HG03521 (cell line): ENCODE data around the gene FARP1.

ENCODE experiments used
- ATAC-seq: cut with Tn5 transposase; IDR thresholded peaks from one replicate; pipeline ENCODE4 v1.9.1; 2021; ENCODE audit warnings: mild to moderate bottlenecking, moderate library complexity; ENCODE audit not compliant: unreplicated experiment

The FARP1 gene

DNA sequence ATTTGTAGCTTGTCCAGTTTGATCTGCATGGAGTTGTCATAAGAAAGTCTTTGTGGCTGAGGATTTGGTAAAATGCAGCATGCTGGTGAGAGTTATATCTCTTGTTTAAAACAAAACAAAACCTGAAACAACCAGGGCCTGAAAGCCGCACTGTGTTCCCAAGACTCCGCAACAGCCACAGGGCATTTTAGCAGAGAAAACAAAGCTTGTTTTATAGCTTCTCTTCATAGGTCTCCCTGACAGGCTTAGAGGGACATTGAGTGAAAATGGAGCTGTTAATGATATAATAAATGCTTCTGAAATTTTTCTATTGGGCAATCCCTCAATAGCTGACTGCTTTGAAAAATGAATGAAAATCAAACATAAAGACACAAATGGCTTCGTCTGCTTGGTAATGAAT lies 182.8 kb downstream of the FARP1 start:
- ATAC-seq, result no peak

DNA sequence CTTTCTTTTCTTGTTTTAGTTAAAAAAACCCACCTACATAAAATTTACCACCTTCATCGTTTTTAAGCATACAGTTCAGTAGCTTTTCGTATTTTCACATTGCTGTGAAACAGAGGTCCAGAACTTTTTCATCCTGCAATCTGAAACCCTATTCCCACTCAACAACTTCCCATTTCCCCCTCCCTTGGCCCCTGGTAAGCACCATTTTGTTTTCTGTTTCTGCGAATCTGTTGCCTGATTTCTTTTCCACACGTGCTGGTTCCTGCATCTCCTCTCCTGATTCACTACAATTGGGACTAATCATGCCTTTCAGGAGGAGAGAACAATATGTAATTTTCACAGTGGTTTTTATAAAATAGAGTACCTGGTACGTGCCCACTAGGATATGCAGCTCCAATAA lies 183.4 kb downstream of the FARP1 start:
- ATAC-seq, result no peak

DNA sequence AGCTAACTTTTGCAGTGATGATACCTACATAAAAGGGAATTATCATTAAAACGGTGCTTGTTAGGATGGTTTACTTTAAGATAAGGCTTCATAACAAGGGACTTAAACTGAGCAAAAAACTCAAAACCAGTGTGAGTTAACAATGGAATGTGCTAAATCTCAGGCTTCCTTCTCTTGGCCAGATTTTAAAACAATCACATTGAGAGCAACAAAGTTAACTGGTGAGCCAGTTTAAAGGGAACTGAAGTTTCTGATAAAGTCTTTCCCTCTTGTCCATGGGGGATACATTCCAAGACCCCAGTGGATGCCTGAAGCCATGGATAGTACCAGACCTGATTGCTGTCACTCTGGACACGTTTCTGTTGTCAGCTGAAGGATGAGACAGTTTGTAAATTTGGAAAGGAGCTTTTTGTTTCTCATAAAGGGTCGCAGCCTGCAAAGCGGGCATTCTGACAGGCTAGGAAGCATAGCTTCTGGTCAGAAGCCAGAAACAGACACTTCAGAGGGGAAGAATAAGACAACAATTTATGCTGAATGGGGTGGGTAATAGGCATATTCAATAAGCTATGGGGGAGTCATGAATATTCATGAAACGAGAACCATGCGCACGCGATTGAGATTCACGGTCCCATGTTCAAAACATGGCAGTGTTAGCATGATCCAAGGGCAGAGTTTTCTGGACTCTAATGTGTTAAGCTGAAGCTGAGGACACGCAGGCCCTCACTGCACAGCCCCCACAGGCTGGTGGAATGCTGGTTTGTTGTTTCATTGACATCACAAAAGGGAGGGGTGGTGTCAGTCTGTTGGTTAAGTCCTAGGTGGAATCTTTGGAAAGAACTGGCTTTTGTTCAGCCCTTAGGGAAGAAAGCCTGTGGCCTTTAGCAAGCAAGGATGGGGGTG lies 184.7 kb downstream of the FARP1 start:
- ATAC-seq, result no peak

DNA sequence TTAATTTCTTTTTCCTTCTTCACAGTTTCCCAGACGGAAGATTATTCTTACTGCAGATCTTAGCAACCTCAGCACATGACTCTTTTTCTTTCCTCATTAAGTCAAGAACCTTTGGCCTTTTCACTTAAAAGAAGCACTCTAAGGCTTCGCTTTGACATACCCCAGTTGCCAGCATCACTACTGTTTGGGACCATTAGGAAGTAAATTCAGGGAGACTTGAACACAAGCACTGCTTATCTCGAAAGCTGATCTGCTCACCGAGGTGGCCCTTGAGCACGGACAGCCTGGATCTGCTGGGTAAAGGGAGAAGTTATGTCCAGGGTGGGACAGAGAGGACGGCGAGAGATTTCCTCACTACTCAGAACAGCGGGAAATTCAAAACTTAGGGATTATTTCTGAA lies 185.6 kb downstream of the FARP1 start:
- ATAC-seq, result no peak

DNA sequence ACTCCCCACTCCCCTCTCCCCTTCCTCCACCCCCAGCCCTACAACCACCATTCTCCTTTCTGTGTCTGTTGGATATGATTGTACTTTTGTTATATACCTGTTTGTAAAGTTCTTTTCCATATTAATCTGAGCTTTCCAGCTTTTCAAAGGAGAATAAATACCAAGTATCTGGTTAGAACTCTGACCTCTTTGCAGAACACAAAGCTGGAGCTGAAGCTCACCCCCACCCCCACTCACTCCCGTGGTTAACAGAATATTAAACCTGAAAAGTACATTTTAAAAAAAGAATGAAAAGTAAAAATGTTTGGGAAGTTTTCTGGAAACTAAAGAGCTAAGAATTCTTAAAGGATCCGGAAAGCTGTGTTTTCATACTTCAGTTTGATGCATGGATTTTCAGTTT lies 189.3 kb downstream of the FARP1 start:
- ATAC-seq, result no peak

DNA sequence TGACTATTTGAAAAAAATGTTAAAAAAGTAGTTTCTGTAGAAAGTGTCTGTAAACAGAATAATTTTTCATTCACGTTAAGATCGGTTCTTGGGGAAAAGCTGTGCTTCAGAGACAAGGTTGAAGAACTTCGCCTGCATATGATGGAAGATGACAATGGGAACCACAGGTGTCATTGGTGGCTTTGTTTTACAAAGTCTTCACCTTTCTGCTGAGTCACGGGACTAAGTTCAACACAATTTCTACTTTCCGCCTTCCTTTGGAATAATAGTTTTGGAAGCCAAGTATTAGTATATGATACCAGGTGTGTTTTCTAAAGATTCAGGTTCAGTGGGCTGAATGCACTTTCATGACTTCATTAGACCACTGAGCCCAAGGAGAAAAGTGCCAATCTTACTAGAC lies 189.8 kb downstream of the FARP1 start:
- ATAC-seq, result no peak

DNA sequence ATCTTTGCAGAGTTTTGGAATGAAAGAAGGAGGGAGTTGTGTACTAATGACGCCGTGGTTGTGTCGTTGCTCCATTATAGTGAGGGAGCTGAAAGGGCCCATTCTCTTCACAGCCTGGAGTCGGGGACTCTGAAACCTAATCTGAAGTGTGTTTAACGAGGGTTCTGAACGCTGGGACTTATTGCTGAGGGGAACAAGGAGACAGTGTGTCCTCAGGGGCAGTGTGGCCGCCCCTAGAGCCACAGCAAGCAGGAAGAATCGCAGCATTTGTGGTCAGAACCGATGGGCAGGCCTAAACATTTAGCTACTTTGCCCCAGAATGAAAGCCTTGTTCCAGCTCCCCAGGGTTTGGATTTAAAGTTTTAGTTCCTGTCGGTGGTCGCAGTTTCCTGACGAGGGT lies 190.6 kb downstream of the FARP1 start:
- no peak for ATAC-seq

DNA sequence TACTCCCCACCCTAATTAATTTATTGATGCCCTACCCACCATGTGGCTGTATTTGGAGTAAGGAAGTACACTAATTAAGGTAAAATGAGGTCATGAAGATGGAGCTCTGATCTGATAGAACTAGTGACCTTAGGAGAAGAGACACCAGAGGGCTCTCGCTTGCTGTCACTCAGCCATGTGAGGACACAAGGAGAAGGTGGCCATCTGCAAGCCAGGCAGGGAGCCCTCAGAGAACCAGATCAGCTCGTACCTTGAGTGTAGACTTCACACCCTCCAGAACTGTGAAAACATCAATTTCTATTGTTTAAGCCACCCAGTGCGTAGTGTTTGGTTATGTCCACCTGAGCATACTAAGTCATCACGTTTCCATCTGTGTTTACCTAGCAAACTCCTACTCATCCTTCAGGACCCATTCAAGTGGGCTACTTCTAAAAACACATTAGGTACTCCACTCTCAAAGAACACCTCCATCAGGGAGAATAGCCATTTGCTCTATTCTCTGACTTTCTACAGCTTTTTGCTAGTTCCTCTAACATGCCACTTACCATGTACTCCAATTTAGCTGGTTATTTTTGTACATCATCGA lies 191.8 kb downstream of the FARP1 start:
- ATAC-seq, result no peak

DNA sequence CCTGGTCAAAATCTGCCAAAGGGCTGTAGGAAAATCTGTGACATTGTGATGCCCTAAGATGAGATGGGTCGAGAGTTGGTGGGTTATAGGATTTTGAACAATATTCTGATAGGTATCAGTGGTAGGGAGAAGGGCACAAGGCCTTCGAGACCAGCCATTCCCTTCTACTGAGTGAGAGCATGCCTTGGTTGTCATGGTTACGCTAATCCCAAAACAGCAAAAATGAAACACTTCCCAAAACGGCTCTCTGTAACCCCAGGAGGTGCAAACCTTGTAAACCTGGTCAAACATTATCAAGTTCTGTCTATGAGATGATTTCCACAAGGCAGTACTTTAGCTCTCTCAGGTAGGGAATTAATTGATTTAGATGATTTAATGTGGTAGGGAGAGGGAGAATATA lies 192.8 kb downstream of the FARP1 start:
- ATAC-seq, result no peak

DNA sequence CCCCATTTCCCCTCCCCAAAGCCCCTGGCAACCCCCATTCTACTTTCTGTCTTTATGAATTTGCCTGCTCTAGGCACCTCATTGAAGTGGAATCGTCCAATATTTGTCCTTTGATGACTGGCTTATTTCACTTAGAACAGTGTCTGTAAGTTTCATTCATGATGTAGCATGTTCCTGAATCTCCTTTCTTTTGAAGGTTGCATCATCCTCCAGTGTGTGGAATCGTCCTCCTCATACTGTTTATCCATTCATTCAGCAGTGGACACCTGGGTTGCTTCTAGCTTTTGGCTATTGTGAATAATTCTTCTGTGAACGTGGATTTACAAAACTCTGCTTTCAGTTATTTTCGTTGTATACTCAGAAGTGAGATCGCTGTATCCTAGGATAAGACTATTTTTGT lies 195.4 kb downstream of the FARP1 start:
- no peak for ATAC-seq

DNA sequence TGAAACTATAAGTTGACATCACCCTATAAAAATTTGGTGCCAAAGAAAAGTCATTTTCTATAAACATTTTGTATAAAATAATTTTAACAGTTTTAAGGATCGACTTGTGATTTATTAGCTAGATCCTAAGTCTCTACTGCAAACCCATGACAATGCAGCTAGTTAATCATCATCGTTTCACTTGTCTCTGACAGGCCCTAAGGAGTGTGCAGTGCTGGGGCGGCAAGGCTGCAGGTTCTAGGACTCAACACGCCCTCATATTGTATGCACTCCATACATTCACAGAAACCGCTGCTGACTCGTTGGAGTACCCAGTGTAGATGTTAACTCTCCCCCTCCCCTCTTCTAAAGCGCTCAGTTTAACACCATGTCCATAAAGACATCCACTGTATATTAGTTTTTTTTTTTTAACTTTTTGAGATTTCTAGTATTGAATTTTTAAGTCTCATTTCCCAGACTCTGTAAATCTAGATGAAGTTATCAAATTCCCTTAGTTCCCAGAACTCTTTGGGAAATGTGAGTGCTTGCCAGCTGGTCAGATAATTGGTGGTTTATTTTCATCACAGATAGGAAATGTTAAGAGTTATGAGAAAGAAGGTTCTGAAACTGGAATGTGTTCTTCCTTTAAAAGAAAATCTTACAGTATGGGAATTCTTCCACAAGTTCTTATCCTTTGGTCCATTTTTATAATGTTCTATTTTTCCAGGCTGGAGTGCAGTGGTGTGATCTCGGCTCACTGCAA lies 197.0 kb downstream of the FARP1 start:
- no peak for ATAC-seq

DNA sequence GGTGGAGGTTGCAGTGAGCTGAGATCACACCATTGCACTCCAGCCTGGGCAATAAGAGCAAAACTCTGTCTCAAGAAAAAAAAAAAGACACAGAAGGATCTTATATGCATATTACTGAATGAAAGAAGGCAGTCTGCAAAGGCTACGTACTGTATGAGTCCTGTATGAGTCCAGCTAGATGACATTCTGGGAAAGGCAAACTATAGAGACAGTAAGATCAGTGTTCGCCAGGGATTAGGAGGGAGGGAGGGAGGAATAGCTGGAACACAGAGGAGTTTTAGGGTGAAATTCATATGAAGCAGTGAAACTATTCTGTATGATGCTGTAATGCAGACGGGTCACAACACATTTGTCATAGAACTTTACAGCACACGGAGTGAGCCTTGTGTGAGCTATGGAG lies 200.1 kb downstream of the FARP1 start:
- no peak for ATAC-seq

DNA sequence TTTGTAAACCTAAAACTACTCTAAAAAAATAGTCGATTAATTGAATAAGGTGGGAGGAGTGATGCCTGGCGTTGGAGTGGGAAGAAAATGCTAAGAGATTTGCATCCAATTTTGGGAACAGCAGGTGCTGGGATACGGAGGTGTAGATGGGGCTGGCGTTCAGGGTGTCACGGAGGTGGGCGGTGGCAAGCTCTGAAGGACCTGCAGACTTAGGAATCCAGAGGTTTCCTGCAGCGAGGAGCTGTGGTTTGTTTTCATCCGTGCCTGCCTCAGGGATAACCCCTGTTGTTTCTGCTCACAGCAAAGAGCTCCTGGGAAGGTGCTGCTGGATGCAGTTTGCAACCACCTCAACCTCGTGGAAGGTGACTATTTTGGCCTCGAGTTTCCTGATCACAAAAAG lies 200.6 kb downstream of the FARP1 start:
- ATAC-seq, result no peak

DNA sequence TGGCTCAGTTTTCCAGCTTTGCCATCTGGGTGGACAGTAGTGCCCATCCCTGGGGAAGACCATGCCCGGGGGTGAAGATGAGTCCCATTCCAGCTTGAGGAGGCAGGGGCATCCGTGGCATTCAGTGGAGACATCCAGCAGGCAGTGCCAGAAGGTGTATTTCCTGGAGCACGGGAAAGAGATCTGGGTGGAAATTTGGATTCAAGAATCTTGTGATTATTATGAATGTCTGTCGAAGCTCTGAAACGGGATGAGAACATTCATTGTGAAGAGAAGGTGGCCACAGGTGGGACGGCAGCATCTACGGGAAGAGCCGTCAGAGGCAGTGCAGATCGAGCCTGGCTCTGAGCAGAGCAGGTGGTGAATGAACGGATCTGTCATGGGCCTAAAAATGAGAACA lies 201.5 kb downstream of the FARP1 start:
- ATAC-seq, result no peak

DNA sequence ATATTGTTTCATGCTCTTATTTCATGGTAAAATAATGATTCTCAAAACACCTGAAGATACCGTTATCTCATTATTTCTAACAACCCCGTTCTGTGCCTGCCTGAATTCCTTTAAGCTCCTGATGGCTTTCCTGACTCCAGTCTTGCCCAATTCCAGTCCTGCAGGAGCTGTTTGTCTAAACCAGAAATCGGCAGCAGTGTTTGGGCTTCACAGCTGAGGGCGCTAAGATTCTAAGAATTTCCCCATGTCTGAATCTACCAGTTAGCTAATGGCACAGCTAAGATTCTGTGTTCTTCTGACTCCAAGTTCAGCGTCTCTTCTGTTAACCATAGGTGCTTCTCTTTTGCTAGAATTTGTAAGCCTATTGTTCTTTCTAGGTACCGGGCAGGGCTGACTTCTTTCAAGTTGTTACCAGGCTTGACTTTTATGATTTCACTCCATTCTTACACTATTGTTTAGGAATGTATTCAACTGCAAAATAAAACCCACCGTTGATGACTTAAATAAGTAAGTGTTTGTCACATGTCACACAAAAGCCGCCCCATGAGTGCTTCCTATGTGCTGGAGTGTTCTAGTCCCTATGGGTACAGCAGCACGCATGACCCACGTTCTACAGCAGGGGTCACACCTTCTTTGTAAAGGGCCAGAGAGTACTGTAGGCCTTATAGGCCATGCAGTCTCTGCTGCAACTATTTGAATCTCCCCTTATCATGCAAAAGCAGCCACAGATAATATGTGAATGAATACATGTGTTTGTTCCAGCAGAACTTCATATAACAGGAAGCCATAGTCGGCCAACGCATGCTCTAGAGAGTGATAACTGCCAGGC lies 202.4 kb downstream of the FARP1 start:
- no peak for ATAC-seq

DNA sequence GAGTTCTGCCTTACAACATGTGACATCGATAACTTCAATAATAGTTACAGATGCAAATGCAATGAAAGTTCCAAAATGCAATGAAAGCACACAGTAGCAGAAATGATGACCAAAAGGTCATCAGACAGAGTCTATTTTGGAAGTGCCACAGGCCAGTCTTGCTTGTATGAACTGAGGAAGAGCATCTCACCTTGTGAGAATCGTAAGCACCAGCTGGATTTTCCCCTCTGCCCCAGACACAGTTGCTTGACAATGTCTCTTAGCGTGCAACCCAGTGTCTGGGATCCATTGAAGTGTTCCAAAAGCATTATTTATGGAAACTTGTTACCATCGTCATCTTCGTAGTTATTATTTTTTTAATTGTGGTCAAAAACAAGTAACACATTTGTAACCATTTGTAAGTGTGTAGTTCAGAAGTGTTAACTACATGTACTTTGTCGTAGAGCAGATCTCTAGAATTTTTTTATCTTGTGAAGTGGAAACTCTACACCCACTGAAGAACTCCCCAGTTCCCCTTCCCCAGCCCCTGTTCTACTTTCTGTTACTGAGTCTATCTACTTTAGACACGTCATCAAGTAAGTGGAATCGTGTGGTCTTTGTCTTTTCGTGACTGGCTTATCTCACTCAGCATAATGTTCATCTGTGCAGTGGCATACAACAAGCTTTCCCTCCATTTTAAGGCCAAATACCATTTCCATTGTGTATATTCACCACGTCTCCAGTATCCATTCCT lies 204.2 kb downstream of the FARP1 start:
- ATAC-seq, result no peak

DNA sequence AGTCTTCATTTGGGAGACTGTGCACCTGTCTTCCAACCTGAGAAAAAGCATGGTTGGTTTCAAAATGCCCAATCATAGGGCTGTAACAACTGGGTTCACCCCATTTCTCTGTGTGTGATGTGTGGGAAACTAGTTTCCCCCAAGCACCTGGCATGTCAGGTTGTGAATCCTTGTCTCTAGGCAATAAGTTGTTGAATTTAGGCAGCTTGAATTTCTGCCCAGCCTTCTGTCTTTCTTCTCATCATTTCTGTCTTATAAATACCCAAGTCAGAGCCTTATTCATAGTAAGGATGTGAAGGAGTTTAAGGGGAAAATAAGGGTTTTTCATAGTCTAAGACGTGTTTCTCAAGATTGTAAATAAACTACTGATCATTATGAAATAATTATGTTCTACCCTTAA lies 204.9 kb downstream of the FARP1 start:
- ATAC-seq, result no peak

DNA sequence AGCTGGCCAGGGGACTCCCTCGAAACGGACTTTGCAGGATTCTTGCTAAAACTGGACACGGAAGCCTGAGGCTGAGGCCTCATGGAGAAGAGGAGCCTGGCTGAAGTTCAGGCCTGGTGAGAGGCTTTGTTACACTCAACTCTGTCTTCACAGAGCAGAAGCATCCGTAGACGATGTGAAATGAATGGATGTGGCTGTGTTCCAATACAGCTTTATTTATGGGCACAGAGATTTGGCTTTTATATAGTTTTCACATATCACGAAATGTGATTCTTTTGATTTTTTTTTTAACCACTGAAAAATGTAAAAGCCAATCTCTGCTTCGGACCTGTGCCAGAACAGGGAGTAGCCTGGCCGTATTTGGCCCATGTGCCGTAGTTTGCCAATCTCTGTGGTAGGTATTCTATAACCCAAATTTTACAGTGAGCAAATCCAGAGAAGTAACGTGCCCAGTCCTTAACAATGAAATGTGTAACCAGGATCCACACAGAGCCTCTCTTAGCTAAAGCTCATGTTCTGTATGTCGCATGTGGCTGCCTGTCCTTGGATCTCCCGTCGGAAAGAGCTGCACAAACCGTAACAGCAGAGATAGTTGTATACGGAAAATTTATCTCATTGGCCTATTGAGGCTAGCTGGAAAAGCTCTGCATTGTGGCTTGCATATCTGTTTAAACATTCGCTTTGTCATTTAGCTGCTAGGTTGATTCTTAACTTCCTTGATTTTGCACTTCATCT lies 205.7 kb downstream of the FARP1 start:
- no peak for ATAC-seq

DNA sequence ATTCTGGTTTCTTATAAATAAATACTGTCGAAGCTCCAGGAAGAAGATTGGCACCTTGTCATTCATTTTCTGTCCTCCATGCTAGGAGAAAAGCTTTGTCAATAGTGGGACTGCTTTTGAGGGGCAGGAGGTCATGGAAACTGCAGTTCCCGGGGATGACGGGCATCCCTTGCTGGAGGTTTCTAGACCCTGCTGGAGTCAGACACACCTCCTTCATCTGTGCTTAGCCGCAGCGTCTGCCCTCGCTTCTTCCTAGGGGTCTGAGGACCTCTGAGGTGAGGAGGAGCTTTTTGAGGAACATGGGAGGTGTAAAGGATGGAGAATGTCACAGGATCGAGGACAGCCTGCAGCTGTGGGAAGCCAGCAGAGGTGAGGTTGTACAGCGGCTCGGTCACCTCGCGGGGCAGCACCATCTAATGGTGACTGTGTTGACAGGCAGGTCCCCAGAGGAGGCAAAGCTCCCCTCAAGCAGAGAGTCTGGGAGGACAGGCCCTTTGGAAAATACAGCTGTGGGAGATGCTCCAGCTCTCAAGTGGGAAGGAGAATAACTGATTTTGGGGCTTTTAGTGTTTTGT lies 206.9 kb downstream of the FARP1 start:
- no peak for ATAC-seq
